PC-9 (cell line): Measurements from ENCODE around the gene PUS1.

Source experiments
- EZH2 ChIP-seq: fragments of 200-600 bp; sonication (generic); IDR thresholded peaks from 2 replicates; pipeline ENCODE4 v1.8.0; 2017; ENCODE audit warnings: antibody characterized with exemption, low read depth
- TF ChIP-seq, protein P1 (sequence below): fragments of 200-600 bp; sonication (generic); conservative IDR thresholded peaks from 2 replicates; pipeline ENCODE4 v1.6.1; 2017; ENCODE audit warnings: mixed run types, antibody characterized with exemption, mild to moderate bottlenecking, moderate library complexity

DNA sequence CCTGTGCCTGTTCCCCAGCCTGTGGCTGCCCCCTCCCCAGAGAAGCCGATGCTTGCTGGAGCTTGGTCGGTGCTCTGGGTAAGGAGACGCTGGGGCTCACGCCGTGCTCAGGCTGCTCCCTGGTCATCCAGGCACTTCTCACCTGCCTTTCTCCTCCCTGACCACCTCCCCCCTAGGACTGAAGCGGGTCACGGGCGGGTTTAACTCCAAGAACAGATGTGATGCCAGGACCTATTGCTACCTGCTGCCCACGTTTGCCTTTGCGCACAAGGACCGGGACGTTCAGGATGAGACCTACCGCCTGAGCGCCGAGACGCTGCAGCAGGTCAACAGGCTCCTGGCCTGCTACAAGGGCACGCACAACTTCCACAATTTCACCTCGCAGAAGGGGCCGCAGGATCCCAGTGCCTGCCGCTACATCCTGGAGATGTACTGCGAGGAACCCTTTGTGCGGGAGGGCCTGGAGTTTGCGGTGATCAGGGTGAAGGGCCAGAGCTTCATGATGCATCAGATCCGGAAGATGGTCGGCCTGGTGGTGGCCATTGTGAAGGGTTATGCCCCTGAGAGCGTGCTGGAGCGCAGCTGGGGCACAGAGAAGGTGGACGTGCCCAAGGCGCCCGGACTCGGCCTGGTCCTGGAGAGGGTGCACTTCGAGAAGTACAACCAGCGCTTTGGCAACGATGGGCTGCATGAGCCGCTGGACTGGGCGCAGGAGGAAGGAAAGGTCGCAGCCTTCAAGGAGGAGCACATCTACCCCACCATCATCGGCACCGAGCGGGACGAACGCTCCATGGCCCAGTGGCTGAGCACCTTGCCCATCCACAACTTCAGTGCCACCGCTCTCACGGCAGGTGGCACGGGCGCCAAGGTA, 12.3 kb downstream of the PUS1 start:
- TF ChIP-seq, protein P1, sequence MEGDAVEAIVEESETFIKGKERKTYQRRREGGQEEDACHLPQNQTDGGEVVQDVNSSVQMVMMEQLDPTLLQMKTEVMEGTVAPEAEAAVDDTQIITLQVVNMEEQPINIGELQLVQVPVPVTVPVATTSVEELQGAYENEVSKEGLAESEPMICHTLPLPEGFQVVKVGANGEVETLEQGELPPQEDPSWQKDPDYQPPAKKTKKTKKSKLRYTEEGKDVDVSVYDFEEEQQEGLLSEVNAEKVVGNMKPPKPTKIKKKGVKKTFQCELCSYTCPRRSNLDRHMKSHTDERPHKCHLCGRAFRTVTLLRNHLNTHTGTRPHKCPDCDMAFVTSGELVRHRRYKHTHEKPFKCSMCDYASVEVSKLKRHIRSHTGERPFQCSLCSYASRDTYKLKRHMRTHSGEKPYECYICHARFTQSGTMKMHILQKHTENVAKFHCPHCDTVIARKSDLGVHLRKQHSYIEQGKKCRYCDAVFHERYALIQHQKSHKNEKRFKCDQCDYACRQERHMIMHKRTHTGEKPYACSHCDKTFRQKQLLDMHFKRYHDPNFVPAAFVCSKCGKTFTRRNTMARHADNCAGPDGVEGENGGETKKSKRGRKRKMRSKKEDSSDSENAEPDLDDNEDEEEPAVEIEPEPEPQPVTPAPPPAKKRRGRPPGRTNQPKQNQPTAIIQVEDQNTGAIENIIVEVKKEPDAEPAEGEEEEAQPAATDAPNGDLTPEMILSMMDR: no peak
- TF ChIP-seq EZH2: no peak
